ENCODE measurements around the gene ASAP2.

GRCh38 chr2:9299161-9300100 lies 92.8 kb downstream of the ASAP2 start:
- TF ChIP-seq CTCF (IDR thresholded peaks at IDR 0.05) (no peak), POLR2AphosphoS5 (IDR thresholded peaks at IDR 0.05) (no peak)
